Measurements from ENCODE around the gene OR10H5.
"Not testable (repeated sequence)": the region's sequence is repeated elsewhere in the genome, so short reads cannot be mapped to it uniquely, and the experiment has no call there.

- TF ChIP-seq, protein P1, sequence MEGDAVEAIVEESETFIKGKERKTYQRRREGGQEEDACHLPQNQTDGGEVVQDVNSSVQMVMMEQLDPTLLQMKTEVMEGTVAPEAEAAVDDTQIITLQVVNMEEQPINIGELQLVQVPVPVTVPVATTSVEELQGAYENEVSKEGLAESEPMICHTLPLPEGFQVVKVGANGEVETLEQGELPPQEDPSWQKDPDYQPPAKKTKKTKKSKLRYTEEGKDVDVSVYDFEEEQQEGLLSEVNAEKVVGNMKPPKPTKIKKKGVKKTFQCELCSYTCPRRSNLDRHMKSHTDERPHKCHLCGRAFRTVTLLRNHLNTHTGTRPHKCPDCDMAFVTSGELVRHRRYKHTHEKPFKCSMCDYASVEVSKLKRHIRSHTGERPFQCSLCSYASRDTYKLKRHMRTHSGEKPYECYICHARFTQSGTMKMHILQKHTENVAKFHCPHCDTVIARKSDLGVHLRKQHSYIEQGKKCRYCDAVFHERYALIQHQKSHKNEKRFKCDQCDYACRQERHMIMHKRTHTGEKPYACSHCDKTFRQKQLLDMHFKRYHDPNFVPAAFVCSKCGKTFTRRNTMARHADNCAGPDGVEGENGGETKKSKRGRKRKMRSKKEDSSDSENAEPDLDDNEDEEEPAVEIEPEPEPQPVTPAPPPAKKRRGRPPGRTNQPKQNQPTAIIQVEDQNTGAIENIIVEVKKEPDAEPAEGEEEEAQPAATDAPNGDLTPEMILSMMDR (IDR thresholded peaks at IDR 0.05), result not testable (repeated sequence)
- not testable (repeated sequence) for TF ChIP-seq POLR2A (IDR thresholded peaks at IDR 0.05)
Measured at GRCh38 chr19:15843894-15844222, 56.4 kb downstream of the OR10H5 start.
